Thoracic aorta (tissue), 2 donors: ENCODE measurements around the gene TTYH3. TPM values are rescaled to one million over a fixed set of nuclear protein-coding genes. Genes with fewer than 3 reads are reported as not detected.
"Not testable (repeated sequence)": the region's sequence is repeated elsewhere in the genome, so short reads cannot be mapped to it uniquely, and the experiment has no call there.

Experiments
- ATAC-seq: fragments of 150-250 bp; one replicate; pipeline ENCODE4 v1.8.0; 2017; ENCODE audit warnings: low read depth; ENCODE audit not compliant: insufficient number of reproducible peaks, low FRiP score
- DNase-seq: peaks from one replicate; pipeline ENCODE4 v3.0.0-alpha.2; 2020; ENCODE audit warnings: low spot score
- H3K27ac ChIP-seq, 2 donors: fragments of 200-600 bp; sonication (generic); 1 replicate in 1 of 2; 2 replicates in 1 of 2; pipeline ENCODE4 v1.5.1; 2016; ENCODE audit warnings: mild to moderate bottlenecking in 2 of 2, moderate library complexity in 2 of 2
- H3K27me3 ChIP-seq: fragments of 200-600 bp; sonication (generic); replicated peaks from 2 replicates; pipeline ENCODE4 v1.6.0; 2016; ENCODE audit warnings: mild to moderate bottlenecking; ENCODE audit not compliant: insufficient read depth
- H3K36me3 ChIP-seq: fragments of 200-600 bp; sonication (generic); one replicate; pipeline ENCODE4 v1.5.1; 2016
- H3K4me1 ChIP-seq, 2 donors: fragments of 200-600 bp; sonication (generic); 1 replicate in 1 of 2; 2 replicates in 1 of 2; pipeline versions ENCODE4 v1.5.1 to v1.6.0; 2016; ENCODE audit warnings: low read depth in 2 of 2, mild to moderate bottlenecking in 1 of 2; ENCODE audit not compliant: control insufficient read depth in 1 of 2
- H3K4me3 ChIP-seq: fragments of 200-600 bp; sonication (generic); 2 replicates; pipeline ENCODE4 v1.5.1; 2016; ENCODE audit warnings: mild to moderate bottlenecking
- H3K9me3 ChIP-seq: fragments of 200-600 bp; sonication (generic); 2 replicates; pipeline ENCODE4 v1.5.1; 2016
- CTCF ChIP-seq: fragments of 200-600 bp; sonication (generic); IDR thresholded peaks from one replicate; pipeline ENCODE4 v1.5.1; 2019; ENCODE audit warnings: antibody characterized with exemption
- total RNA-seq, 2 donors: library from RNA; depleted of rRNA; stranded (reverse); fragments of >200 nt; gene quantifications; one replicate each; pipeline versions ENCODE4 v1.1.0 to v1.2.3, GENCODE V29; 2016

TTYH3 gene
- total RNA-seq, 2 donors from 2014 or later: 58.6 to 69.3 TPM

- no peak overlapping the region for H3K27ac ChIP-seq
- ATAC-seq (no peak), DNase-seq (no peak)
- H3K4me1 ChIP-seq: peaks cover 0 to 3% of the 10 kb centered on the region in 2 donors
- H3K27me3 ChIP-seq: no peaks in the 10 kb centered on the region
- H3K4me3 ChIP-seq: no peak overlapping the region
- no peak for TF ChIP-seq CTCF
- no peaks in the 10 kb centered on the region for H3K36me3 ChIP-seq
- H3K9me3 ChIP-seq: no peaks in the 10 kb centered on the region
Observed at GRCh38 chr7:2673934-2674333, 42.1 kb downstream of the TTYH3 start.

GRCh38 chr7:2675256-2675764, 43.5 kb downstream of the TTYH3 start:
- peaks cover 0 to 3% of the 10 kb centered on the region in 2 donors for H3K4me1 ChIP-seq
- DNase-seq: no peak
- H3K36me3 ChIP-seq: no peaks in the 10 kb centered on the region
- no peak overlapping the region for H3K4me3 ChIP-seq
- no peaks in the 10 kb centered on the region for H3K27me3 ChIP-seq
- H3K9me3 ChIP-seq: no peaks in the 10 kb centered on the region
- no peak for TF ChIP-seq CTCF
- ATAC-seq: no peak
- H3K27ac ChIP-seq: no peak overlapping the region

- not testable (repeated sequence) for DNase-seq, ATAC-seq, H3K4me1 ChIP-seq, H3K27me3 ChIP-seq, H3K27ac ChIP-seq, H3K36me3 ChIP-seq, H3K4me3 ChIP-seq, H3K9me3 ChIP-seq
Observed at GRCh38 chr7:2676576-2676975, 44.8 kb downstream of the TTYH3 start.

GRCh38 chr7:2678454-2678853, 46.7 kb downstream of the TTYH3 start:
- not testable (repeated sequence) for H3K27me3 ChIP-seq, ATAC-seq, H3K9me3 ChIP-seq, H3K4me3 ChIP-seq, H3K36me3 ChIP-seq, H3K4me1 ChIP-seq, H3K27ac ChIP-seq, DNase-seq

GRCh38 chr7:2679135-2680127, 47.6 kb downstream of the TTYH3 start:
- not testable (repeated sequence) for H3K27me3 ChIP-seq, DNase-seq

GRCh38 chr7:2680256-2680655, 48.5 kb downstream of the TTYH3 start:
- no peak for DNase-seq
- Histone ChIP-seq H3K27ac (no peak overlapping the region), H3K27me3 (no peaks in the 10 kb centered on the region), H3K36me3 (no peaks in the 10 kb centered on the region), H3K4me1 (no peaks in the 10 kb centered on the region), H3K4me3 (no peak overlapping the region), H3K9me3 (no peaks in the 10 kb centered on the region)
- no peak for ATAC-seq
- TF ChIP-seq CTCF: no peak

More at GRCh38 chr7:2679135-2680127, 47.6 kb downstream of the TTYH3 start:
- not testable (repeated sequence) for H3K4me1 ChIP-seq, ATAC-seq, H3K36me3 ChIP-seq, H3K27ac ChIP-seq, H3K4me3 ChIP-seq, H3K9me3 ChIP-seq
